ENCODE results near the gene CRHR2.

CRHR2 gene

DNA sequence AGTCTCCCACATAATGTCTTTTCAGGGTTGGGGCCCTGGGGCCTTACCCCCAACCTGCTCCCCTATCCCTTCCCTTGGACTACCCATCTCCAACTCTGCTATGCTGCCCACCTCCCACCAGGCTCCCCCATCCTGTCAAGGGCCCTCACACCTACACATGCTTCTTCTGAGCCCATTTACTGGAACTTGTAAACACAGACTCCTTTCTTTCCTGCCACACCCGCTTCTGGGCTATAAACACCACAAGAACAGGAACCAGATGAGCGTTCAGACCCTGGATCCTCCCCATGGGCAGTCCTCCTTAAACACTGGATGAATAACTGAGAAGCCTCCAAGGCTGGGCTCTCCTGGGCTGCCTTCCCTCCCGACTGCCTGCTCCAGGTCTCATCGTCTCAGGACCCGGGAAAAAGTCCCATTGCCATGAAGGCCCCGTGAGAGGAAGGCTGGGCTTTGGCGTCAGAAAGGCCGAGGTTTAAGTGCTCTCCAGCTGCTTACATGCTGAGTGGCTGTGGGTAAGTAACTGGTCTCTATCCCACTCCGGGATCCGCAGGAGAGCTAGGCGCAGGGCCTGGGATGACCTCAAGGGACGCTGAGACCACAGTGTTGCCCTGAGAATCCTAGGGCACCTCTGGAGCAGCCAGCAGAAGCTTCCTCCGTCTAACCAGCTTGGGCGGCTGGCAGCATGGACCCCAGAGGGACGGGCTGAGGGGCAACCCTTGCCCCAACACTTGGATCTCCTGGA, 15.6 kb upstream of the CRHR2 start:
- H3K79me2 ChIP-seq (ENCODE audit: control insufficient read depth, low read length), result no peaks in the 10 kb centered on the region
- no peak overlapping the region for H3K4me3 ChIP-seq (ENCODE audit: low read length)
- no peak overlapping the region for H3K4me2 ChIP-seq (ENCODE audit: low read length)
- peaks cover 10% of the 10 kb centered on the region for H3K27me3 ChIP-seq (ENCODE audit: control insufficient read depth, low read length)
- no peaks in the 10 kb centered on the region for H3K9me2 ChIP-seq (replicated peaks; ENCODE audit: control insufficient read depth, low read length)
- H3K9me3 ChIP-seq (ENCODE audit: control insufficient read depth, insufficient read depth, low read length), result no peaks in the 10 kb centered on the region
- no peaks in the 10 kb centered on the region for H4K20me1 ChIP-seq (ENCODE audit: control insufficient read depth, insufficient read depth, low read depth, low read length)
- no peaks in the 10 kb centered on the region for H3K36me3 ChIP-seq (ENCODE audit: control insufficient read depth, low read length)
- no peaks in the 10 kb centered on the region for H3F3A ChIP-seq (ENCODE audit: control insufficient read depth, insufficient read depth)
- TF ChIP-seq, protein P1, sequence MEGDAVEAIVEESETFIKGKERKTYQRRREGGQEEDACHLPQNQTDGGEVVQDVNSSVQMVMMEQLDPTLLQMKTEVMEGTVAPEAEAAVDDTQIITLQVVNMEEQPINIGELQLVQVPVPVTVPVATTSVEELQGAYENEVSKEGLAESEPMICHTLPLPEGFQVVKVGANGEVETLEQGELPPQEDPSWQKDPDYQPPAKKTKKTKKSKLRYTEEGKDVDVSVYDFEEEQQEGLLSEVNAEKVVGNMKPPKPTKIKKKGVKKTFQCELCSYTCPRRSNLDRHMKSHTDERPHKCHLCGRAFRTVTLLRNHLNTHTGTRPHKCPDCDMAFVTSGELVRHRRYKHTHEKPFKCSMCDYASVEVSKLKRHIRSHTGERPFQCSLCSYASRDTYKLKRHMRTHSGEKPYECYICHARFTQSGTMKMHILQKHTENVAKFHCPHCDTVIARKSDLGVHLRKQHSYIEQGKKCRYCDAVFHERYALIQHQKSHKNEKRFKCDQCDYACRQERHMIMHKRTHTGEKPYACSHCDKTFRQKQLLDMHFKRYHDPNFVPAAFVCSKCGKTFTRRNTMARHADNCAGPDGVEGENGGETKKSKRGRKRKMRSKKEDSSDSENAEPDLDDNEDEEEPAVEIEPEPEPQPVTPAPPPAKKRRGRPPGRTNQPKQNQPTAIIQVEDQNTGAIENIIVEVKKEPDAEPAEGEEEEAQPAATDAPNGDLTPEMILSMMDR (IDR thresholded peaks at IDR 0.05; ENCODE audit: low read depth, low read length, poor library complexity, severe bottlenecking), result no peak
- TF ChIP-seq EZH2phosphoT487 (IDR thresholded peaks at IDR 0.05; ENCODE audit: borderline replicate concordance, low read length), result no peak
- no peaks in the 10 kb centered on the region for H3K4me1 ChIP-seq (ENCODE audit: control insufficient read depth, low read length)
- H3K27ac ChIP-seq (ENCODE audit: low read depth, low read length), result no peak overlapping the region

DNA sequence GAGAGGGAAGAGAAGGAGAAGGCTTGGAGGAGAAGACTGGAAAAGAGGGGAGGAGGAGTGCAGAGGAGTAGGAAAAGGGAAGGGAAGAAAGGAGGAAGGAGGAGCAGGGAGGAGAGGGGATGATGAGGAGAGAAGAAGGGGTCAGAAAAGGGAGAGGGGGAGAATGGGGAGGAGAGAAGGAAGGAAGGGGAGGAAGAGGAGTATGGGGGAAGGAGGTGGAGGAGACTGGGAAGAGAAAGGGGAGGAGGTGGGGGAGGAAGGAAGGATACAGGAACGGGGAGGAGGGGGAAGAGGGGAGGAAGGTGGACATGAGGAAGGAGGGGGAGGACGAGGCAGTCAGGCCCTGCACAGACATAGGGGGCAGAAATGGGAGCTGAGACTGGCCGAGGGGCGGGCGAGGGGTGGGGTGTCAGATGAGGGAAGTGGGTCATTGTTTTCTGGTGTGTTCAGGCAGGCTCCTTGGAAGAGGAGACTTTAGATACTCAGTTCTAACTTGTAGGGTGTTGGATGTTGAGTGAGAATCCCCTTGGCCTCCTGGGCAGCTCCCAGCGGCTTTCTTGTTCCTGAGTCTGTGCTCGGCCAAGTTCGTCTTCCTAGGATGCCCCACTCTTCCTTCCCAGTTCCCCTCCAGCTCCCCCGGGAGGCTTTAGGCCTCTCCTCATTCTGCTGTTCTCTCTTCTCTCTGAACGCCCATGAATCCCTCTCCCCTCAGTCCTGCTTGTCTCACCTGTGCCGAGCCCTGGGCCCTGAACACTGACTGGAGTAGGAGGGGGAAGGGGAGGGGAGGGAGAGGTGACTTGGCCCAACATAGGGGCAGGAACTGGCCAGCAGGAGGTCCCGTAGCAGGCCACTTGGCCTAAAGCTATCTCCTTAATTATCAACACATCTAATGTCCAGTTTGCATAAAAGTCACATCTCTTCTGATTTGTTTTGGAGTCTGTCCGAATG, 12.8 kb upstream of the CRHR2 start:
- peaks cover 4% of the 10 kb centered on the region; the same call in 1 of the 2 replicates for H3K27me3 ChIP-seq (ENCODE audit: control insufficient read depth, low read length)
- H3K9me2 ChIP-seq (replicated peaks; ENCODE audit: control insufficient read depth, low read length), result no peaks in the 10 kb centered on the region

DNA sequence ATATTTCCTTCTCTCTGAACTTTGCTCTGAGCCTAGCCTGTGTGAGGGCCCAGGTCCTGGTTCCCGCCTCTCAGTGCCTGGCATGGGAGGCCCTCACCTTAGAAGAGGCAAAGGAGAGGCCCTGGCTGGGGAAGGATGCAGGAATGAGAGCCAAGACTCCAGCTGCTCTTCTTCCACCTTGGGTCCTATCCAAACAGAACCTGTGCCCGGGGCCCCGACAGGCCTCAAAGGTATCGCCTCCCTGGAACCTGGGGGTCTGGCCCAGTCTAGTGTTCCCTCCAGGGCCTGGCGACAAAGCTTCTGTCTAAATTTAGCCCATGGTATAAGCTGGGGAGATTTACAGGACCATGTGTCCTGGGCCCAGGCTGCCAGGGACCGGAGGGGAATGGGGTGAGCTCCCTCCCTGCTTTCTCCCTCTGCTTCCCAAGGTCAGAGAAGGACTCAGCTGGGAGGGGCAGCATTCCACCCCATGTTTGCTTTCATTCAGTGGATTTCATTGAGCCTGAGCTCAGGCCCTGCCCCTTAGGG, 12.0 kb upstream of the CRHR2 start:
- Histone ChIP-seq H3K27me3 (ENCODE audit: control insufficient read depth, low read length) (peaks cover 3% of the 10 kb centered on the region; the same call in 1 of the 2 replicates), H3F3A (ENCODE audit: control insufficient read depth, insufficient read depth) (no peaks in the 10 kb centered on the region), H3K36me3 (ENCODE audit: control insufficient read depth, low read length) (no peaks in the 10 kb centered on the region), H3K9me2 (replicated peaks; ENCODE audit: control insufficient read depth, low read length) (no peaks in the 10 kb centered on the region), H4K20me1 (ENCODE audit: control insufficient read depth, insufficient read depth, low read depth, low read length) (no peaks in the 10 kb centered on the region), H3K4me3 (ENCODE audit: low read length) (no peak overlapping the region), H3K4me1 (ENCODE audit: control insufficient read depth, low read length) (no peaks in the 10 kb centered on the region), H3K79me2 (ENCODE audit: control insufficient read depth, low read length) (no peaks in the 10 kb centered on the region), H3K9me3 (ENCODE audit: control insufficient read depth, insufficient read depth, low read length) (no peaks in the 10 kb centered on the region), H3K27ac (ENCODE audit: low read depth, low read length) (no peak overlapping the region), H3K4me2 (ENCODE audit: low read length) (no peak overlapping the region)
- TF ChIP-seq, protein P1 (IDR thresholded peaks at IDR 0.05; ENCODE audit: low read depth, low read length, poor library complexity, severe bottlenecking), result no peak
- TF ChIP-seq EZH2phosphoT487 (IDR thresholded peaks at IDR 0.05; ENCODE audit: borderline replicate concordance, low read length), result no peak

More for the DNA sequence above, 12.8 kb upstream of the CRHR2 start:
- Histone ChIP-seq H3F3A (ENCODE audit: control insufficient read depth, insufficient read depth) (no peaks in the 10 kb centered on the region), H3K4me2 (ENCODE audit: low read length) (no peak overlapping the region), H4K20me1 (ENCODE audit: control insufficient read depth, insufficient read depth, low read depth, low read length) (no peaks in the 10 kb centered on the region), H3K79me2 (ENCODE audit: control insufficient read depth, low read length) (no peaks in the 10 kb centered on the region), H3K9me3 (ENCODE audit: control insufficient read depth, insufficient read depth, low read length) (no peaks in the 10 kb centered on the region), H3K4me3 (ENCODE audit: low read length) (no peak overlapping the region), H3K36me3 (ENCODE audit: control insufficient read depth, low read length) (no peaks in the 10 kb centered on the region), H3K4me1 (ENCODE audit: control insufficient read depth, low read length) (no peaks in the 10 kb centered on the region), H3K27ac (ENCODE audit: low read depth, low read length) (no peak overlapping the region)
- TF ChIP-seq, protein P1 (IDR thresholded peaks at IDR 0.05; ENCODE audit: low read depth, low read length, poor library complexity, severe bottlenecking), result no peak
- no peak for TF ChIP-seq EZH2phosphoT487 (IDR thresholded peaks at IDR 0.05; ENCODE audit: borderline replicate concordance, low read length)

Measured in DOHH2 (cell line).